ENCODE measurements around the gene ACO2. TPM values are rescaled to one million over a fixed set of nuclear protein-coding genes. Genes with fewer than 3 reads are reported as not detected.

ACO2 gene
- total RNA-seq, 1 donor from 2014 or later = 67.2 TPM

- peak; percentile 90 for DNase-seq (ENCODE audit: low read depth)
- no peaks in the 10 kb centered on the region for H3K36me3 ChIP-seq (ENCODE audit: insufficient read depth, low read length)
- H3K27ac ChIP-seq (ENCODE audit: low read depth, low read length) = peak within 1 kb of the TSS; percentile 61
- peaks cover 10% of the 10 kb centered on the region for H3K4me1 ChIP-seq (ENCODE audit: insufficient read depth, low read length)
- H3K27me3 ChIP-seq (ENCODE audit: insufficient read depth, low read length) = no peaks in the 10 kb centered on the region
- H3K9me3 ChIP-seq (ENCODE audit: insufficient read depth, low read depth, low read length) = no peaks in the 10 kb centered on the region
- peak; percentile 5 for FAIRE-seq
- Mint-ChIP-seq H3K36me3 (ENCODE audit: low read depth, unreplicated experiment) (peaks cover 6% of the 10 kb centered on the region), H3K9me3 (ENCODE audit: unreplicated experiment) (no peaks in the 10 kb centered on the region), H3K27me3 (ENCODE audit: low read depth, unreplicated experiment) (no peaks in the 10 kb centered on the region), H3K27ac (ENCODE audit: unreplicated experiment) (peak within 1 kb of the TSS; percentile 67), H3K4me3 (ENCODE audit: unreplicated experiment) (peak within 1 kb of the TSS; percentile 93), H3K4me1 (ENCODE audit: low read depth, unreplicated experiment) (peaks cover 14% of the 10 kb centered on the region)
- H3K4me3 ChIP-seq (ENCODE audit: insufficient read depth, low read depth, low read length) = peak within 1 kb of the TSS; percentile 75
- peak; percentile 50 for TF ChIP-seq CTCF (IDR thresholded peaks at IDR 0.05; ENCODE audit: insufficient read depth, low read depth, low read length)
- no peak for TF ChIP-seq EZH2 (IDR thresholded peaks at IDR 0.05; ENCODE audit: insufficient read depth, low read length)
- peak within 1 kb of the TSS; percentile 83 for H3K4me2 ChIP-seq (ENCODE audit: low read length)
- H4K20me1 ChIP-seq (ENCODE audit: insufficient read depth, low read length) = peaks cover 43% of the 10 kb centered on the region
- peak within 1 kb of the TSS; percentile 68 for H2AFZ ChIP-seq (ENCODE audit: low read depth, low read length)
- H3K9ac ChIP-seq (ENCODE audit: low read length) = peak within 1 kb of the TSS; percentile 87
- peaks cover 51% of the 10 kb centered on the region for H3K79me2 ChIP-seq (ENCODE audit: insufficient read depth, low read length)
Measured at GRCh38 chr22:41543854-41544670, 75.1 kb downstream of the ACO2 start, which contains the start of gene POLR3H. TSS of gene POLR3H (minus strand) at chr22:41544470. CDS start at chr22:41544101, 369 bp downstream.

- Histone ChIP-seq H3K36me3 (ENCODE audit: insufficient read depth, low read length) (no peaks in the 10 kb centered on the region), H3K27me3 (ENCODE audit: insufficient read depth, low read length) (no peaks in the 10 kb centered on the region), H3K9me3 (ENCODE audit: insufficient read depth, low read depth, low read length) (no peaks in the 10 kb centered on the region), H4K20me1 (ENCODE audit: insufficient read depth, low read length) (peaks cover 35% of the 10 kb centered on the region), H3K4me3 (ENCODE audit: insufficient read depth, low read depth, low read length) (peak overlapping the region; percentile 75), H3K79me2 (ENCODE audit: insufficient read depth, low read length) (peaks cover 43% of the 10 kb centered on the region), H3K4me2 (ENCODE audit: low read length) (peak overlapping the region; percentile 83), H3K4me1 (ENCODE audit: insufficient read depth, low read length) (peaks cover 10% of the 10 kb centered on the region), H2AFZ (ENCODE audit: low read depth, low read length) (peak overlapping the region; percentile 30), H3K9ac (ENCODE audit: low read length) (peak overlapping the region; percentile 68), H3K27ac (ENCODE audit: low read depth, low read length) (peak overlapping the region; percentile 39)
- TF ChIP-seq EZH2 (IDR thresholded peaks at IDR 0.05; ENCODE audit: insufficient read depth, low read length) (no peak), CTCF (IDR thresholded peaks at IDR 0.05; ENCODE audit: insufficient read depth, low read depth, low read length) (no peak)
- Mint-ChIP-seq H3K4me1 (ENCODE audit: low read depth, unreplicated experiment) (peaks cover 11% of the 10 kb centered on the region), H3K9me3 (ENCODE audit: unreplicated experiment) (no peaks in the 10 kb centered on the region), H3K27ac (ENCODE audit: unreplicated experiment) (peak overlapping the region; percentile 67), H3K4me3 (ENCODE audit: unreplicated experiment) (peak overlapping the region; percentile 93), H3K27me3 (ENCODE audit: low read depth, unreplicated experiment) (no peaks in the 10 kb centered on the region), H3K36me3 (ENCODE audit: low read depth, unreplicated experiment) (peaks cover 2% of the 10 kb centered on the region)
- FAIRE-seq (no peak), DNase-seq (ENCODE audit: low read depth) (no peak)
Measured at GRCh38 chr22:41544671-41545476, 76.0 kb downstream of the ACO2 start.

All from astrocyte (in vitro differentiated cells and primary cell).